GM12873 (cell line): ENCODE data around the gene SMIM26.

Experiments used
- CTCF ChIP-seq: IDR thresholded peaks from 2 replicates; pipeline ENCODE4 v1.5.1; 2012; ENCODE audit warnings: low read depth, mild to moderate bottlenecking, moderate library complexity, low read length, control low read depth; ENCODE audit not compliant: insufficient read depth; ENCODE audit errors: missing control alignments

The SMIM26 gene

GRCh38 chr20:18566892-18567738, at the start of gene SMIM26:
Gene SMIM26 (plus strand): TSS chr20:18567432. CDS start chr20:18567479, 47 bp downstream.
- no peak for TF ChIP-seq CTCF

- TF ChIP-seq CTCF, result no peak
Observed at GRCh38 chr20:18523066-18523465, 44.2 kb upstream of the SMIM26 start.

- TF ChIP-seq CTCF, result no peak
Observed at GRCh38 chr20:18524646-18525045, 42.6 kb upstream of the SMIM26 start.

- no peak for TF ChIP-seq CTCF
Observed at GRCh38 chr20:18527339-18527738, 39.9 kb upstream of the SMIM26 start.

GRCh38 chr20:18527836-18528235, 39.4 kb upstream of the SMIM26 start:
- TF ChIP-seq CTCF, result no peak

GRCh38 chr20:18529041-18529440, 38.2 kb upstream of the SMIM26 start:
- no peak for TF ChIP-seq CTCF

GRCh38 chr20:18532626-18533025, 34.6 kb upstream of the SMIM26 start:
- TF ChIP-seq CTCF, result no peak
